Right cardiac atrium (tissue), 5 donors: ENCODE data around the gene MYH7. TPM values are rescaled to one million over a fixed set of nuclear protein-coding genes. Genes with fewer than 3 reads are reported as not detected.

ENCODE experiments used
- ATAC-seq, 2 donors: fragments of 200-7000 bp; cut with Tn5 transposase; one replicate each; pipeline versions ENCODE4 v1.8.0 to v1.9.1; 2020; ENCODE audit warnings: moderate library complexity in 2 of 2, mild to moderate bottlenecking in 1 of 2
- DNase-seq, 3 donors: peaks; one replicate each; pipeline ENCODE4 v3.0.0-alpha.2; 2020
- H3K27ac ChIP-seq: one replicate; pipeline ENCODE4 v1.5.1; 2013; ENCODE audit warnings: mild to moderate bottlenecking, low read length, control low read depth, moderate library complexity
- H3K27me3 ChIP-seq: one replicate; pipeline ENCODE4 v1.6.1; 2013; ENCODE audit not compliant: control insufficient read depth, insufficient read depth
- H3K4me1 ChIP-seq: one replicate; pipeline ENCODE4 v1.6.1; 2013; ENCODE audit warnings: low read length; ENCODE audit not compliant: control insufficient read depth, insufficient read depth
- H3K4me3 ChIP-seq: one replicate; pipeline ENCODE4 v1.5.1; 2013; ENCODE audit warnings: low read length, control low read depth
- H3K9me3 ChIP-seq: one replicate; pipeline ENCODE4 v1.6.1; 2013; ENCODE audit warnings: low read length; ENCODE audit not compliant: control insufficient read depth
- WGBS: extraction: QIAGEN DNeasy Blood & Tissue Kit; methylation state at CpG from one replicate; pipeline ENCODE4 v1.1.7; 2013; 5-methylcytosine and 5-hydroxymethylcytosine counted together
- intact Hi-C, 4 donors: fragments of 100-400 bp; cut with DNase I; formaldehyde crosslinking; loops; one replicate each; pipeline versions ENCODE4 v1.11.0 to v1.14.0; 2022 to 2023
- long read RNA-seq, 4 donors: library from polyadenylated mRNA; unstranded; transcript quantifications; one replicate each; pipeline ENCODE4 v2.0.0, GENCODE V29; 2020 to 2021
- polyA plus RNA-seq: library from polyadenylated mRNA; stranded (reverse); fragments of 200-250 nt; gene quantifications from one replicate; pipeline ENCODE4 v1.2.3, GENCODE V29; 2013
- total RNA-seq, 4 donors: library from RNA; stranded (reverse); fragmentation: NEBNext Ultra II Directional; extraction: Animal tissue kit (Norgen Biotek cat#: 25700); gene quantifications; one replicate each; pipeline ENCODE4 v1.2.1, GENCODE V29; 2021
- donor health status: healthy with polysubstance abuse.
- donor health status: DM: no; HTN: yes; CAD: no.
- donor health status: DM: no; HTN: no; CAD: no.
- donor health status: DM: no; HTN: yes; CAD: no; lungs with severe emphysema.
- donor health status: DM: yes; HTN: yes; CAD: no.

The MYH7 gene
- total RNA-seq (1,000 to 10,000 TPM in 1 of 4 donors, 100 to 1,000 TPM in 3; 461 to 2,251 (median 602) TPM), polyA plus RNA-seq (1,734 TPM)
- long read RNA-seq, donor 1, full-length matches to known transcripts = 91 of 596 reads
- long read RNA-seq, donor 1, partial matches to known transcripts = 490 of 596 reads
- long read RNA-seq, donor 1, other reads (novel, unspliced or antisense) = 15 of 596 reads
- long read RNA-seq, donor 2, full-length matches to known transcripts = 261 of 819 reads
- long read RNA-seq, donor 2, partial matches to known transcripts = 519 of 819 reads
- long read RNA-seq, donor 2, other reads (novel, unspliced or antisense) = 39 of 819 reads
- long read RNA-seq, donor 3, full-length matches to known transcripts = 206 of 1,559 reads
- long read RNA-seq, donor 3, partial matches to known transcripts = 1,261 of 1,559 reads
- long read RNA-seq, donor 3, other reads (novel, unspliced or antisense) = 92 of 1,559 reads
- long read RNA-seq, donor 4, full-length matches to known transcripts = 1,282 of 3,014 reads
- long read RNA-seq, donor 4, partial matches to known transcripts = 1,587 of 3,014 reads
- long read RNA-seq, donor 4, other reads (novel, unspliced or antisense) = 145 of 3,014 reads

DNA sequence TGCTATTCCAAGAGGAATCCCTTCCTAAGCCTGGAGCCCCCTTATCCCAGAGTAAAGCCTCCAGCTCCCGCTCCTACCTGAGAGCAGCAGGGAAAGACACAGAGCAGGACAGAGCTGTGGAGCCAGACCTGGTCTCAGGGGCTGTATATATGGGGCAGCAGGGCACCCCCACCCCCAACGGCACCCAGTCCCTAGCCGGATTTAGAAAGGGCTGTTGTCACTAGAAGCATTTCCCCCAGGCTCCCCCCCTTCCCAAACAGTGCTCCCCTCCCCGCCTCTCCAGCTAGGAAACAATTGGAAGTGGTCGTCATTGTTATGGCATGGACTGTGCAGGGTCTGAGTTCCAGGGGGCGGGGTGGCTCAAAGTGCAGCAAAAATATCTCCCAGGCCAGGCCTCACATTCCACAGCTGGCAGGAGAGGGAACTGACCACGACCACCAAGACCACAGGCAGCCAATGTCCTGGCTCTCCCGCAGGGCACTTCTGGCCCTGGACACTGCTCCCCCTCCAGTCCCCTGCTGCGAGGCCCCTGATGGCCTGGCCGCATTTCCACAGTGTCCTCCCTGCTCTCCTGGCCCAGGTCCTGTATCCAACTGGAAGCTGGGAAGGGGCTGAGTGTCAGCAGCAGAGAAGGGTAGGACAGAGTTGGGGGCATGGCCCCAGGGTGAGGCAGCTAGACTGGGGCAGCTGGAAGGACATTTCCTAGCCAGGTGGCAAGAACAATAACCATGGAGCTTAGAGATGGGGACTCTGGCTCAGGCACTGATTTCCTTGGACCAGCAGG lies at the start of gene MYH7:
TSS of gene MYH7 (minus strand) at position 118 of the 784 bp plus-strand sequence. CDS start 1,928 bp downstream, outside the sequence.
- Histone ChIP-seq H3K27ac (peak within 1 kb of the TSS; percentile 94), H3K4me1 (peaks cover 6% of the 10 kb centered on the region), H3K4me3 (peak within 1 kb of the TSS; percentile 44), H3K9me3 (no peaks in the 10 kb centered on the region), H3K27me3 (no peaks in the 10 kb centered on the region)
- peak in 1 of 2 donors; percentile 1 for ATAC-seq
- DNase-seq = no peak
- intact Hi-C loops = no loop called here
- WGBS = 20% methylated on average over 10 of the region's 10 CpGs

DNA sequence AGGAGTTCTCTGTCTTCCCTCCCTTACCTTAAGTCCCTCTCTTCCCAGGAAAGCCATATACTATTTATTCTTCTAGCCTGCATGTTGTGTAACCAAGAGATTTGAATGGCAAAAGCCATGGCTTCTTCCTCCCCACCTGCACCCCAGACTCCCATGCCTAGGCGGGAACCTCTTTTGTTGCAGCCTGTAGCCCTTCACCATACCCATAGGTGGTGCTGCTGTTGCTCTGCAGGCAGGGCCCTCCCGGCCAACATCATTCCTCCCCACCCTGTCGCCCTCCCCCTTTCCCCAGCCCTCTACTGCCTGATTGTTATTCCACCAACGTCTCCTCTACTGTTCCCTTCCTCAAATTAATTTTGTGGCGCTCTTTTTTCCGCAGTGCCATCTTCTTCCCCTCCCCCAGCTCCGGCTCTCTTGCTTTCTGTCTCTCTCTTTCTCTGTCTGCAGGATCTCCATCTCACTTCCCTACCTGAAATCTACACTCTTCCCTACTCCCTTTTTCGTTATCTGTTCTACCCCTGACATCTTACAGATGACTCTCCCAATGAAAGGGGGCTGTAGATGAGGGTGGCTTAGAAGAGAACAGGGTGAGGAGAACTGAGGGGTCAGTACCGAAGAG lies 47.9 kb upstream of the MYH7 start:
- DNase-seq (no peak), ATAC-seq (no peak)
- Histone ChIP-seq H3K27ac (no peak overlapping the region), H3K4me3 (no peak overlapping the region), H3K9me3 (no peaks in the 10 kb centered on the region), H3K27me3 (no peaks in the 10 kb centered on the region), H3K4me1 (no peaks in the 10 kb centered on the region)
- WGBS = 47% methylated on average over 9 of the region's 9 CpGs
- intact Hi-C loops = no loop called here

- Histone ChIP-seq H3K27me3 (no peaks in the 10 kb centered on the region), H3K27ac (no peak overlapping the region), H3K9me3 (no peaks in the 10 kb centered on the region), H3K4me3 (no peak overlapping the region), H3K4me1 (no peaks in the 10 kb centered on the region)
- intact Hi-C loops = no loop called here
- no peak for DNase-seq
- no peak for ATAC-seq
Measured at GRCh38 chr14:23482823-23483148, 47.3 kb upstream of the MYH7 start.

GRCh38 chr14:23481979-23482822 lies 46.7 kb upstream of the MYH7 start:
- Histone ChIP-seq H3K27ac (no peak overlapping the region), H3K4me1 (no peaks in the 10 kb centered on the region), H3K4me3 (no peak overlapping the region), H3K27me3 (no peaks in the 10 kb centered on the region), H3K9me3 (no peaks in the 10 kb centered on the region)
- intact Hi-C loops = no loop called here
- WGBS = 49% methylated on average over 7 of the region's 7 CpGs
- ATAC-seq (no peak), DNase-seq (no peak)

- DNase-seq (no peak), ATAC-seq (no peak)
- Histone ChIP-seq H3K9me3 (no peaks in the 10 kb centered on the region), H3K4me1 (no peaks in the 10 kb centered on the region), H3K27me3 (no peaks in the 10 kb centered on the region), H3K4me3 (no peak overlapping the region), H3K27ac (no peak overlapping the region)
- WGBS = 57% methylated on average over 3 of the region's 3 CpGs
- intact Hi-C loops = no loop called here
Measured at GRCh38 chr14:23481362-23481970, 46.0 kb upstream of the MYH7 start.

GRCh38 chr14:23478109-23478759 lies 42.8 kb upstream of the MYH7 start:
- 36% methylated on average over 5 of the region's 5 CpGs for WGBS
- ATAC-seq = peak; percentile 30 to 50
- intact Hi-C loops = loop anchor here in 2 of 4 donors (2.0 to 5.0 kb wide), 2 partner anchors 79 to 85 kb away; partner anchors contain the start of gene THTPA (in 1 of the 2)
- DNase-seq = peak; percentile 38 to 74 (median 62)
- Histone ChIP-seq H3K4me3 (no peak overlapping the region), H3K27ac (no peak overlapping the region), H3K9me3 (no peaks in the 10 kb centered on the region), H3K27me3 (no peaks in the 10 kb centered on the region), H3K4me1 (no peaks in the 10 kb centered on the region)

DNA sequence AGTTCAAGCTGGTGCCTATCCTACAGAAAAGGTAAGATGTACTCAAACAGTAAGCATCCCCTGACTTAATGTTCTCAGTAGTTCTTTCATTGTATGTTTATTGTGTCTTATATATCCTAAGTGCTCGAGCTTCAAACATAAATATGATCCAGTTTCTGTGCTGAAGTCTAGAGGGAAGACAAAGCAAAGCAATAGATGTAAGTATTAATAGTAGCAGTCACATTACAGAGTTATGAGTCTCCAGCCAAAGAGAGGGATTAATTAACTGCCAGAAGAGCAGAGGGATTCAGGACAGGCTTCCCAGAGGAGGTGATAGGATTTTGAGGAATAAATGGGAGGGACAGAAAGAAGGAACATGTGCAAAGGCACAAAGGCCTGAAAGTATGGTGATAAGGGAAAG lies 35.5 kb upstream of the MYH7 start:
- no peaks in the 10 kb centered on the region for H3K9me3 ChIP-seq
- no peaks in the 10 kb centered on the region for H3K27me3 ChIP-seq
- no peak for ATAC-seq
- no peak for DNase-seq
- no peaks in the 10 kb centered on the region for H3K4me1 ChIP-seq
- H3K27ac ChIP-seq = no peak overlapping the region
- WGBS = 91% methylated on average over 1 of the region's 1 CpG
- H3K4me3 ChIP-seq = no peak overlapping the region
- intact Hi-C loops = no loop called here

DNA sequence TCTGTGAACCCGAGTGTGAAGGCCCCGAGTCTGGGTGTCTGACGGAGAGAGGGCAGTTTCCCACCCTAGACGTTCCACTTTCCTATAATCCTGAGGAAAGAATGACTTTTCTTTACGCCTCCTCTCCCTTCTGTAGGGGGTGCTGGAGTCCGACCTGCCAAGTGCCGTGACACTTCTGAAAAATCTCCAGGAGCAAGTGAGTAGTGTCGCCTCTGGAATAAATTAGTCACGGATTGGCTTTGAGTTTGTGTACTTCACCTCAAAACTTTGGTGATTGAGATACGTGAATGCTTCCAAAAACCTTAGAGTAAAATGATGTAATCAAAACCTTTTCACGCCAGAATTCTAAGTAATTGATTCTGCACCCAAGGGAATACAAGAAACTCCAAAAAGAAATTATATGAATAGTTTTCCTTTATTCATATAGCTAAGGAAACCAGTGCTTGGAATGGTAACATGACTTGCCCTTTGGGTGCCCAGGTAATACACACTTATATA lies 34.5 kb upstream of the MYH7 start:
- intact Hi-C loops = loop anchor here in 1 of 4 donors (5.0 kb wide), 1 partner anchor 148 kb away; the partner anchor contains the start of gene PABPN1
- ATAC-seq (no peak), DNase-seq (no peak)
- Histone ChIP-seq H3K4me1 (no peaks in the 10 kb centered on the region), H3K9me3 (no peaks in the 10 kb centered on the region), H3K27me3 (no peaks in the 10 kb centered on the region), H3K4me3 (peak overlapping the region; percentile 97), H3K27ac (peak overlapping the region; percentile 84)
- 2% methylated on average over 11 of the region's 11 CpGs for WGBS

DNA sequence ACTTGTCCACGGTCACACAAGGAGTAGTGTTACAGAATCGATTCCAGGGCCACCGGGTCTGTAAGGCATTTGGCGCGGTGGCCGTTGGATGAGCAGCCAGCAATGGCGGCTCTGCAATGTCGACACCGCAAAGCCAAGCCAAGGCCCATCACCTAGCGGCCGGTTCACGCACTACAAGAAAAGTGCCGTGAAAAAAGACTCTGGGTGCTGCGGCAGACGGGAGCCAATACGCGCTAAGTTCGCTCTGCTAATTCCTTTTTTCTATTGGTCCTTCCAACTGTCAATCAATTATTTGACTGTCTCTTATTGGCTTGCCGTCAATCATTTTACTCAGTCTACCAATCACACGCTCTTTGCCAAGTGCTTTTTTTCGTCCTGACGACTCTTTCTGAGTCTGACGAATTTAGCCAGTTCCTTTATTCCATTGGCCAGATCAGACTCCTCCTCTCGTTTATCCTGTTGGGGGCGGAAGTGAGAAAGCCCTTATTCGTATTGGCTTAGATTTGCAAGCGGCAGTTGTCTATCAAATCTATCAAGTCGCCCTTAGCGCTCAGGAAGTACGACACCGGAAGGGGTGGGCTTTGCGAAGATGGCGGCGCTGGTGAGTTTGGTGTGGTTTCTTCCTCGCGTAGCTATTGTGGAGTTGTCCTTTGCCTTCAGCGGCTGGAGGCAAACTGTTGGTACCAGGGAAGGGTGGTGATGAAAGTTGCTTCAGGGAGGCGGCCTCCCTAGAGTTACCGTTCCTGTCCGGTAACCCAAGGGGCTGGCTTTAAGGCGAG lies 33.9 kb upstream of the MYH7 start, which contains the start of gene NGDN:
TSS of gene NGDN (plus strand) at position 577 of the 779 bp plus-strand sequence. CDS start at position 590, 13 bp downstream.
- Histone ChIP-seq H3K4me3 (peak within 1 kb of the TSS; percentile 97), H3K9me3 (no peaks in the 10 kb centered on the region), H3K27me3 (no peaks in the 10 kb centered on the region), H3K27ac (peak within 1 kb of the TSS; percentile 84), H3K4me1 (no peaks in the 10 kb centered on the region)
- intact Hi-C loops = loop anchor here in 1 of 4 donors (5.0 kb wide), 1 partner anchor 147 kb away; the partner anchor contains the start of gene PABPN1
- peak; percentile 93 to 98 (median 97) for DNase-seq
- 1% methylated on average over 41 of the region's 41 CpGs for WGBS
- ATAC-seq = peak; percentile 96
